Panc1 (cell line): ENCODE data around the gene AGAP1. TPM values are rescaled to one million over a fixed set of nuclear protein-coding genes. Genes with fewer than 3 reads are reported as not detected.

Experiments
- ATAC-seq: fragments of 200-7000 bp; cut with Tn5 transposase; 2 replicates; pipeline ENCODE4 v1.9.1; 2020; ENCODE audit warnings: mild to moderate bottlenecking, moderate library complexity
- BruUV-seq: library from RNA; stranded (reverse); fragments of 400-500 nt; replicated peaks from 2 replicates; lab custom pipeline; 2021; lab: Mats Ljungman, UMichigan
- CTCF ChIA-PET: fragments of 300-600 bp; sonication (Branson Sonifier 250); formaldehyde crosslinking; loops from one replicate; lab custom pipeline; 2022; ENCODE audit warnings: antibody characterized with exemption; lab: Charles Lee
- POLR2A ChIA-PET: fragments of 300-600 bp; sonication (Branson Sonifier 250); formaldehyde crosslinking; loops from one replicate; lab custom pipeline; 2022; ENCODE audit warnings: antibody characterized with exemption; lab: Charles Lee
- DNase-seq: peaks from one replicate; pipeline ENCODE4 v3.0.0-alpha.2; 2010; ENCODE audit warnings: low read depth, low spot score
- H3K27ac ChIP-seq: 2 replicates; pipeline ENCODE4 v1.5.1; 2011; ENCODE audit warnings: mild to moderate bottlenecking, low read length, inconsistent platforms
- H3K27me3 ChIP-seq: fragments of 200-500 bp; sonication (Bioruptor generic); 2 replicates; pipeline ENCODE4 v1.6.0; 2014; ENCODE audit warnings: low read length, inconsistent platforms; ENCODE audit not compliant: control insufficient read depth, insufficient read depth
- H3K36me3 ChIP-seq: fragments of 200-500 bp; sonication (Bioruptor generic); 2 replicates; pipeline ENCODE4 v1.5.1; 2014; ENCODE audit warnings: inconsistent platforms, mild to moderate bottlenecking, low read length, moderate library complexity; ENCODE audit not compliant: control insufficient read depth, insufficient read depth
- H3K4me1 ChIP-seq: 2 replicates; pipeline ENCODE4 v1.5.1; 2011; ENCODE audit warnings: inconsistent platforms, mild to moderate bottlenecking, low read length, moderate library complexity; ENCODE audit not compliant: control insufficient read depth, insufficient read depth
- H3K4me3 ChIP-seq, 2 experiments: 2 replicates each; pipeline ENCODE4 v1.5.1; 2011 to 2012; ENCODE audit warnings: low read depth in 2 of 2, low read length in 2 of 2, mild to moderate bottlenecking in 2 of 2, inconsistent platforms in 1 of 2, moderate library complexity in 1 of 2
- H3K9me3 ChIP-seq: fragments of 200-500 bp; sonication (Bioruptor generic); 2 replicates; pipeline ENCODE4 v1.5.1; 2014; ENCODE audit warnings: low read depth, mild to moderate bottlenecking, inconsistent platforms, low read length, moderate library complexity; ENCODE audit not compliant: control insufficient read depth, insufficient read depth
- POLR2AphosphoS5 ChIP-seq: IDR thresholded peaks from 2 replicates; pipeline ENCODE4 v1.6.1; 2012; ENCODE audit warnings: mild to moderate bottlenecking, low read depth, low read length, moderate library complexity
- SIN3A ChIP-seq: IDR thresholded peaks from 2 replicates; pipeline ENCODE4 v1.6.1; 2012; ENCODE audit warnings: low read depth, mild to moderate bottlenecking, low read length, moderate library complexity, borderline replicate concordance; ENCODE audit not compliant: insufficient read depth
- TCF7L2 ChIP-seq: IDR thresholded peaks from 2 replicates; pipeline ENCODE4 v1.6.1; 2011; ENCODE audit warnings: mild to moderate bottlenecking, low read depth, low read length, inconsistent platforms
- in situ Hi-C: cut with HindIII; loops from 2 replicates; pipeline ENCODE4 v1.10.0; 2016; ENCODE audit warnings: low sequenced_read_pairs, low pct_unique_long_range_greater_than_20kb
- intact Hi-C: fragments of 100-400 bp; cut with micrococcal nuclease; formaldehyde crosslinking; loops from one replicate; pipeline ENCODE4 v1.10.0; 2022; ENCODE audit not compliant: unreplicated experiment
- total RNA-seq: library from RNA; stranded (reverse); gene quantifications from one replicate; pipeline ENCODE4 v1.2.1, GENCODE V29; 2021; ENCODE audit not compliant: unreplicated experiment
- TF ChIP-seq, protein P1 (sequence below), 2 experiments: IDR thresholded peaks; 2 replicates each; pipeline ENCODE4 v1.6.1; 2011 to 2012; ENCODE audit warnings: low read depth in 2 of 2, control low read depth in 1 of 2, low read length in 1 of 2, mild to moderate bottlenecking in 1 of 2, moderate library complexity in 1 of 2; ENCODE audit not compliant: insufficient read depth in 1 of 2
- TF ChIP-seq, protein P2 (sequence below): fragments of 450-650 bp; IDR thresholded peaks from 2 replicates; pipeline ENCODE4 v1.5.1; 2017; ENCODE audit warnings: mild to moderate bottlenecking

The AGAP1 gene
- total RNA-seq, 1 experiment from 2014 or later, result 38.9 TPM

DNA sequence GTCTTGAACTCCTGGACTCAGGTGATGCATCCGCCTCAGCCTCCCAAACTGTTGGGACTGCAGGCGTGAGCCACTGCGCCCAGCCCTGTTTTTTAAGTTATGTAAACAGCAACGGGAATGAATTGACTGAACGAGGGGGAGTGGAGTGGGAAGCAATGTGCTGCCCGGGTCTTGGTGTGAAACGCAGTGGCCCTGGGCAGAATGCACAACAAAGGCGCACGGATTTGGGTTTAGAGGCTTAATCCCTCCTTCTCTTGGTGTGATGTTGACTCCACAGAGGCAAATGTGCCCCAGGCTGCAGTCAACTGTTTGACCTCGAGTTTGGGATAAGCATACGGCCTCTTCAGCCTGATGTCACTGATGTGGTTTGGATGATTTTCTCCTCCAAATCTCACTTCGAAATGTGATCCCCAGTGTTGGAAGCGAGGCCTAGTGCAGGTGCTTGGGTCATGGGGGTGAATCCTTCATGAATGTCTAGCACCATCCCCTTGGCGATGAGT, 97.4 kb downstream of the AGAP1 start:
- ChIA-PET POLR2A (no interaction called here), CTCF (no interaction called here)
- in situ Hi-C loops (no loop called here), intact Hi-C loops (loop anchor here (10.0 kb wide), 1 partner anchor 86 kb away; no protein-coding TSS in a partner anchor)
- TF ChIP-seq, protein P1, sequence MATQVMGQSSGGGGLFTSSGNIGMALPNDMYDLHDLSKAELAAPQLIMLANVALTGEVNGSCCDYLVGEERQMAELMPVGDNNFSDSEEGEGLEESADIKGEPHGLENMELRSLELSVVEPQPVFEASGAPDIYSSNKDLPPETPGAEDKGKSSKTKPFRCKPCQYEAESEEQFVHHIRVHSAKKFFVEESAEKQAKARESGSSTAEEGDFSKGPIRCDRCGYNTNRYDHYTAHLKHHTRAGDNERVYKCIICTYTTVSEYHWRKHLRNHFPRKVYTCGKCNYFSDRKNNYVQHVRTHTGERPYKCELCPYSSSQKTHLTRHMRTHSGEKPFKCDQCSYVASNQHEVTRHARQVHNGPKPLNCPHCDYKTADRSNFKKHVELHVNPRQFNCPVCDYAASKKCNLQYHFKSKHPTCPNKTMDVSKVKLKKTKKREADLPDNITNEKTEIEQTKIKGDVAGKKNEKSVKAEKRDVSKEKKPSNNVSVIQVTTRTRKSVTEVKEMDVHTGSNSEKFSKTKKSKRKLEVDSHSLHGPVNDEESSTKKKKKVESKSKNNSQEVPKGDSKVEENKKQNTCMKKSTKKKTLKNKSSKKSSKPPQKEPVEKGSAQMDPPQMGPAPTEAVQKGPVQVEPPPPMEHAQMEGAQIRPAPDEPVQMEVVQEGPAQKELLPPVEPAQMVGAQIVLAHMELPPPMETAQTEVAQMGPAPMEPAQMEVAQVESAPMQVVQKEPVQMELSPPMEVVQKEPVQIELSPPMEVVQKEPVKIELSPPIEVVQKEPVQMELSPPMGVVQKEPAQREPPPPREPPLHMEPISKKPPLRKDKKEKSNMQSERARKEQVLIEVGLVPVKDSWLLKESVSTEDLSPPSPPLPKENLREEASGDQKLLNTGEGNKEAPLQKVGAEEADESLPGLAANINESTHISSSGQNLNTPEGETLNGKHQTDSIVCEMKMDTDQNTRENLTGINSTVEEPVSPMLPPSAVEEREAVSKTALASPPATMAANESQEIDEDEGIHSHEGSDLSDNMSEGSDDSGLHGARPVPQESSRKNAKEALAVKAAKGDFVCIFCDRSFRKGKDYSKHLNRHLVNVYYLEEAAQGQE (IDR thresholded peaks at IDR 0.05; ENCODE audit: insufficient read depth in 1 of 2, low read depth in 2 of 2, low read length in 1 of 2), result no peak
- TF ChIP-seq TCF7L2 (no peak), SIN3A (no peak), POLR2AphosphoS5 (no peak)
- TF ChIP-seq, protein P2, sequence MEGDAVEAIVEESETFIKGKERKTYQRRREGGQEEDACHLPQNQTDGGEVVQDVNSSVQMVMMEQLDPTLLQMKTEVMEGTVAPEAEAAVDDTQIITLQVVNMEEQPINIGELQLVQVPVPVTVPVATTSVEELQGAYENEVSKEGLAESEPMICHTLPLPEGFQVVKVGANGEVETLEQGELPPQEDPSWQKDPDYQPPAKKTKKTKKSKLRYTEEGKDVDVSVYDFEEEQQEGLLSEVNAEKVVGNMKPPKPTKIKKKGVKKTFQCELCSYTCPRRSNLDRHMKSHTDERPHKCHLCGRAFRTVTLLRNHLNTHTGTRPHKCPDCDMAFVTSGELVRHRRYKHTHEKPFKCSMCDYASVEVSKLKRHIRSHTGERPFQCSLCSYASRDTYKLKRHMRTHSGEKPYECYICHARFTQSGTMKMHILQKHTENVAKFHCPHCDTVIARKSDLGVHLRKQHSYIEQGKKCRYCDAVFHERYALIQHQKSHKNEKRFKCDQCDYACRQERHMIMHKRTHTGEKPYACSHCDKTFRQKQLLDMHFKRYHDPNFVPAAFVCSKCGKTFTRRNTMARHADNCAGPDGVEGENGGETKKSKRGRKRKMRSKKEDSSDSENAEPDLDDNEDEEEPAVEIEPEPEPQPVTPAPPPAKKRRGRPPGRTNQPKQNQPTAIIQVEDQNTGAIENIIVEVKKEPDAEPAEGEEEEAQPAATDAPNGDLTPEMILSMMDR, result no peak
- Histone ChIP-seq H3K27me3 (no peaks in the 10 kb centered on the region), H3K4me3 (no peak overlapping the region), H3K27ac (no peak overlapping the region), H3K9me3 (no peaks in the 10 kb centered on the region), H3K36me3 (no peaks in the 10 kb centered on the region), H3K4me1 (no peaks in the 10 kb centered on the region)
- no TSS peak for BruUV-seq
- no peak for DNase-seq
- ATAC-seq, result no peak

DNA sequence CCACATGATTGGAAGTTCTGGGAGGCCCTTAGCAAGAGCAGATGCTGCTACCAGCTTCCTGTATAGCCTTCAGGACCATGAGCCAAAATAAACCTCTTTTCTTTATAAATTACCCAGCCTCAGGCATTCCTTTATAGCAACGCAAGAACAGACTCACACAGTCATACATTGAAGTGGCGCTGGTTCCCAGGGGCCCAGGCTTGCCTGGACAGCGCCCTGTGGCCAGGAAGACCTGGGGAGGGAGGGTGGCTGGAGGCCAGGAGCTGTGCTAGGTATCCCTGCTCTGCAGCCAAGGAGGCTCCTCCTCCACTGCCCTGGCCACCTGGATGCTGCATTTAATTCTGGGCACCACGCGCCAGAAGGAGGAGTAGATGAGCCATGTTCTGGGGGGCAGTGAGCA, 98.1 kb downstream of the AGAP1 start:
- intact Hi-C loops, result loop anchor here (10.0 kb wide), 1 partner anchor 87 kb away; no protein-coding TSS in a partner anchor
- BruUV-seq, result no TSS peak
- 0 out of 2 replicates have a peak, but pooled peaks have one; percentile 10 for ATAC-seq

More for the DNA sequence above, 98.1 kb downstream of the AGAP1 start:
- Histone ChIP-seq H3K9me3 (no peaks in the 10 kb centered on the region), H3K36me3 (no peaks in the 10 kb centered on the region), H3K4me3 (no peak overlapping the region), H3K27me3 (no peaks in the 10 kb centered on the region), H3K27ac (no peak overlapping the region), H3K4me1 (no peaks in the 10 kb centered on the region)
- TF ChIP-seq, protein P1 (IDR thresholded peaks at IDR 0.05; ENCODE audit: insufficient read depth in 1 of 2, low read depth in 2 of 2, low read length in 1 of 2), result no peak
- TF ChIP-seq TCF7L2, result no peak
- TF ChIP-seq SIN3A, result no peak
- no peak for TF ChIP-seq POLR2AphosphoS5
- TF ChIP-seq, protein P2, result no peak
- in situ Hi-C loops, result no loop called here
- POLR2A ChIA-PET, result interaction anchor here (0.5 to 0.7 kb wide), 3 partner anchors 120 to 449 kb away, joined by 4 to 8 read pairs (median 6); no protein-coding TSS in a partner anchor
- no peak for DNase-seq
- CTCF ChIA-PET, result interaction anchor here (0.7 kb wide), 1 partner anchor 293 kb away, joined by 3 read pairs; no protein-coding TSS in a partner anchor
